ENCODE measurements around the gene GDI1.

The GDI1 gene

GRCh38 chrX:154449618-154450017 lies 12.7 kb downstream of the GDI1 start:
- Histone ChIP-seq H3K36me3 (ENCODE audit: control insufficient read depth in 2 of 2, insufficient read depth in 1 of 2, low read length in 2 of 2) (peaks cover 4 to 78% of the 10 kb centered on the region in 2 experiments; a peak in 2 of 3 replicates), H3K27ac (ENCODE audit: extremely low read depth, low read depth, low read length) (no peak overlapping the region), H3K9me3 (ENCODE audit: control insufficient read depth, insufficient read depth, low read depth, low read length) (no peaks in the 10 kb centered on the region), H3K4me1 (ENCODE audit: control insufficient read depth, insufficient read depth, low read length) (no peaks in the 10 kb centered on the region), H3K4me3 (ENCODE audit: low read depth, low read length) (no peak overlapping the region)
- ChIA-PET CTCF (no interaction called here), POLR2A (interaction anchor here (0.7 kb wide), 1 partner anchor 16 kb away, joined by 3 read pairs; no protein-coding TSS in a partner anchor)
- TF ChIP-seq GLI4 (tag by site-specific recombination; IDR thresholded peaks at IDR 0.05) (no peak), ZNF114 (tag by site-specific recombination; IDR thresholded peaks at IDR 0.05) (no peak), SCRT1 (tag by site-specific recombination; IDR thresholded peaks at IDR 0.05; ENCODE audit: borderline replicate concordance) (no peak), ZNF510 (tag by site-specific recombination; IDR thresholded peaks at IDR 0.05; ENCODE audit: insufficient replicate concordance) (no peak), ZNF169 (tag by site-specific recombination; IDR thresholded peaks at IDR 0.05) (no peak), KLF7 (tag by site-specific recombination; IDR thresholded peaks at IDR 0.05; ENCODE audit: borderline replicate concordance) (no peak), ZNF600 (tag by site-specific recombination; IDR thresholded peaks at IDR 0.05) (no peak)

- no peak for TF ChIP-seq ZNF133 (tag by site-specific recombination; IDR thresholded peaks at IDR 0.05)
- no peak for TF ChIP-seq ZNF221 (tag by site-specific recombination; IDR thresholded peaks at IDR 0.05; ENCODE audit: borderline replicate concordance)
- no peak for TF ChIP-seq PRDM2 (tag by site-specific recombination; IDR thresholded peaks at IDR 0.05; ENCODE audit: borderline replicate concordance)
- TF ChIP-seq BCL6B (tag by site-specific recombination; IDR thresholded peaks at IDR 0.05), result no peak
- TF ChIP-seq ZNF692 (tag by site-specific recombination; IDR thresholded peaks at IDR 0.05), result no peak
- POLR2A ChIA-PET, result no interaction called here
- H3K4me1 ChIP-seq (ENCODE audit: control insufficient read depth, insufficient read depth, low read length), result no peaks in the 10 kb centered on the region
- CTCF ChIA-PET, result no interaction called here
- no peaks in the 10 kb centered on the region for H3K9me3 ChIP-seq (ENCODE audit: control insufficient read depth, insufficient read depth, low read depth, low read length)
- H3K4me3 ChIP-seq (ENCODE audit: low read depth, low read length), result no peak overlapping the region
- no peak overlapping the region for H3K27ac ChIP-seq (ENCODE audit: extremely low read depth, low read depth, low read length)
- H3K36me3 ChIP-seq (ENCODE audit: control insufficient read depth in 2 of 2, insufficient read depth in 1 of 2, low read length in 2 of 2), result peaks cover 4 to 75% of the 10 kb centered on the region in 2 experiments; a peak in 2 of 3 replicates
Measured at GRCh38 chrX:154450312-154450711, 13.4 kb downstream of the GDI1 start.

- Histone ChIP-seq H3K9me3 (ENCODE audit: control insufficient read depth, insufficient read depth, low read depth, low read length) (no peaks in the 10 kb centered on the region), H3K4me3 (ENCODE audit: low read depth, low read length) (no peak overlapping the region), H3K4me1 (ENCODE audit: control insufficient read depth, insufficient read depth, low read length) (no peaks in the 10 kb centered on the region), H3K27ac (ENCODE audit: extremely low read depth, low read depth, low read length) (no peak overlapping the region), H3K36me3 (ENCODE audit: control insufficient read depth in 2 of 2, insufficient read depth in 1 of 2, low read length in 2 of 2) (peaks cover 3 to 50% of the 10 kb centered on the region in 2 experiments; a peak in 2 of 3 replicates)
- CTCF ChIA-PET, result no interaction called here
- TF ChIP-seq ZNF747 (tag by site-specific recombination; IDR thresholded peaks at IDR 0.05) (no peak), ATF2 (tag by site-specific recombination; IDR thresholded peaks at IDR 0.05; ENCODE audit: low read depth) (no peak)
- POLR2A ChIA-PET, result interaction anchor here (0.8 kb wide), 1 partner anchor 38 kb away, joined by 4 read pairs; the partner anchor contains the start of gene SLC10A3
Measured at GRCh38 chrX:154452823-154453222, 15.9 kb downstream of the GDI1 start.

Measured in HEK293 (cell line).